WTC11 (cell line): Measurements from ENCODE around the gene KRR1. TPM values are rescaled to one million over a fixed set of nuclear protein-coding genes. Genes with fewer than 3 reads are reported as not detected.

Source experiments
- ATAC-seq: fragments of 200-7000 bp; cut with Tn5 transposase; 2 replicates; pipeline ENCODE4 v1.10.0; 2021; ENCODE audit warnings: mild to moderate bottlenecking, moderate library complexity
- CTCF ChIA-PET: fragments of 300-600 bp; sonication (Branson Sonifier 250); formaldehyde crosslinking; loops from one replicate; lab custom pipeline; 2021; ENCODE audit warnings: antibody characterized with exemption; lab: Charles Lee
- POLR2A ChIA-PET: fragments of 350-600 bp; sonication (Branson Sonifier 250); formaldehyde crosslinking; loops from one replicate; lab custom pipeline; 2021; ENCODE audit warnings: antibody characterized with exemption; lab: Charles Lee
- DNase-seq: peaks from one replicate; pipeline ENCODE4 v3.0.0; 2021; ENCODE audit warnings: low spot score
- H3K27ac Mint-ChIP-seq: 2 replicates; pipeline ENCODE4 v1.8.0; 2021; ENCODE audit warnings: mixed read lengths
- H3K27me3 Mint-ChIP-seq: 2 replicates; pipeline ENCODE4 v1.8.0; 2021; ENCODE audit warnings: low read depth, mild to moderate bottlenecking, moderate library complexity, mixed read lengths
- H3K36me3 Mint-ChIP-seq: 2 replicates; pipeline ENCODE4 v1.8.0; 2021; ENCODE audit warnings: mixed read lengths
- H3K4me1 Mint-ChIP-seq: 2 replicates; pipeline ENCODE4 v1.8.0; 2022; ENCODE audit warnings: mixed read lengths
- H3K4me3 Mint-ChIP-seq: 2 replicates; pipeline ENCODE4 v1.8.0; 2021; ENCODE audit warnings: mild to moderate bottlenecking, moderate library complexity, mixed read lengths
- H3K9me3 Mint-ChIP-seq: 2 replicates; pipeline ENCODE4 v1.8.0; 2021; ENCODE audit warnings: mixed read lengths
- AR ChIP-seq: fragments of 250-450 bp; sonication (Bioruptor Pico); IDR thresholded peaks from 2 replicates; pipeline ENCODE4 v1.9.0; 2021; ENCODE audit warnings: mild to moderate bottlenecking
- FOXK1 ChIP-seq: sonication (generic); formaldehyde crosslinking; IDR thresholded peaks from 2 replicates; pipeline ENCODE4 v1.8.0; 2022; ENCODE audit warnings: mild to moderate bottlenecking, moderate library complexity, missing genetic modification reagents
- FOXP4 ChIP-seq: sonication (generic); formaldehyde crosslinking; IDR thresholded peaks from 2 replicates; pipeline ENCODE4 v1.8.0; 2022; ENCODE audit warnings: mild to moderate bottlenecking, missing genetic modification reagents
- GTF2I ChIP-seq: fragments of 250-450 bp; sonication (Bioruptor Pico); conservative IDR thresholded peaks from 2 replicates; pipeline ENCODE4 v1.4.0; 2021; ENCODE audit warnings: mild to moderate bottlenecking
- MXD4 ChIP-seq: fragments of 250-450 bp; sonication (Bioruptor Pico); IDR thresholded peaks from 2 replicates; pipeline ENCODE4 v1.8.0; 2021; ENCODE audit warnings: mild to moderate bottlenecking, moderate library complexity, borderline replicate concordance
- MYBL2 ChIP-seq: sonication (generic); formaldehyde crosslinking; IDR thresholded peaks from 2 replicates; pipeline ENCODE4 v1.8.1; 2023; ENCODE audit warnings: mild to moderate bottlenecking, moderate library complexity, missing genetic modification reagents
- NFATC4 ChIP-seq: fragments of 250-450 bp; sonication (Bioruptor Pico); IDR thresholded peaks from 2 replicates; pipeline ENCODE4 v1.9.0; 2021; ENCODE audit warnings: mild to moderate bottlenecking
- NR3C1 ChIP-seq: sonication (generic); formaldehyde crosslinking; conservative IDR thresholded peaks from 2 replicates; pipeline ENCODE4 v1.8.1; 2023; ENCODE audit warnings: low read depth, mild to moderate bottlenecking, missing genetic modification reagents
- PRDM15 ChIP-seq: sonication (generic); formaldehyde crosslinking; IDR thresholded peaks from 2 replicates; pipeline ENCODE4 v1.8.0; 2022; ENCODE audit warnings: missing genetic modification reagents
- SP1 ChIP-seq: sonication (generic); formaldehyde crosslinking; conservative IDR thresholded peaks from 2 replicates; pipeline ENCODE4 v1.8.1; 2022; ENCODE audit warnings: missing genetic modification reagents
- TCF7 ChIP-seq: sonication (generic); formaldehyde crosslinking; IDR thresholded peaks from 2 replicates; pipeline ENCODE4 v1.8.0; 2022; ENCODE audit warnings: mild to moderate bottlenecking, low read depth, missing genetic modification reagents, moderate library complexity
- USF1 ChIP-seq: sonication (generic); formaldehyde crosslinking; IDR thresholded peaks from 2 replicates; pipeline ENCODE4 v1.8.0; 2022; ENCODE audit warnings: mild to moderate bottlenecking, missing genetic modification reagents
- USF2 ChIP-seq: sonication (generic); formaldehyde crosslinking; IDR thresholded peaks from 2 replicates; pipeline ENCODE4 v1.8.1; 2023; ENCODE audit warnings: mild to moderate bottlenecking, missing genetic modification reagents, moderate library complexity
- ZNF263 ChIP-seq: sonication (generic); formaldehyde crosslinking; IDR thresholded peaks from 2 replicates; pipeline ENCODE4 v1.8.1; 2022; ENCODE audit warnings: low read depth, mild to moderate bottlenecking, moderate library complexity, missing genetic modification reagents
- ZSCAN18 ChIP-seq: fragments of 250-450 bp; sonication (Bioruptor Pico); IDR thresholded peaks from 2 replicates; pipeline ENCODE4 v2.1.2; 2022; ENCODE audit warnings: mild to moderate bottlenecking, moderate library complexity
- total RNA-seq: library from RNA; stranded (reverse); gene quantifications from 3 replicates; pipeline ENCODE4 v1.2.3, GENCODE V29; 2021

KRR1 gene
- total RNA-seq, 1 experiment from 2014 or later = 59.6 TPM

GRCh38 chr12:75477137-75477536 is 34.3 kb downstream of the KRR1 start (continued):
- TF ChIP-seq PRDM15 (CRISPR knock-in tag) = no peak
- TF ChIP-seq FOXP4 (CRISPR knock-in tag) = no peak
- TF ChIP-seq NFATC4 (CRISPR knock-in tag) = no peak
- TF ChIP-seq TCF7 (CRISPR knock-in tag) = no peak
- TF ChIP-seq GTF2I = no peak

- ChIA-PET POLR2A (interaction anchor here (0.6 kb wide), 1 partner anchor 86 kb away, joined by 3 read pairs; no protein-coding TSS in a partner anchor), CTCF (interaction anchor here (0.7 kb wide), 1 partner anchor 317 kb away, joined by 4 read pairs; no protein-coding TSS in a partner anchor)
- no peak for TF ChIP-seq FOXK1
- no peak for TF ChIP-seq ZNF263 (CRISPR knock-in tag)
- TF ChIP-seq AR (CRISPR knock-in tag) = no peak
- no peak for TF ChIP-seq ZSCAN18
- TF ChIP-seq NR3C1 (CRISPR knock-in tag) = no peak
- no peaks in the 10 kb centered on the region for H3K36me3 Mint-ChIP-seq
- no peaks in the 10 kb centered on the region for H3K9me3 Mint-ChIP-seq
- no peak for DNase-seq
- ATAC-seq = no peak
- peaks cover 11% of the 10 kb centered on the region for H3K4me1 Mint-ChIP-seq
- no peak overlapping the region for H3K4me3 Mint-ChIP-seq
- no peaks in the 10 kb centered on the region for H3K27me3 Mint-ChIP-seq
- H3K27ac Mint-ChIP-seq = no peak overlapping the region
Measured at GRCh38 chr12:75476071-75476470, 35.3 kb downstream of the KRR1 start.

GRCh38 chr12:75474116-75474515 is 37.3 kb downstream of the KRR1 start:
- ChIA-PET CTCF (interaction anchor here (1.0 to 1.6 kb wide), 3 partner anchors 10 to 83 kb away, joined by 4 to 5 read pairs (median 4); partner anchors contain the start of gene GLIPR1L2), POLR2A (no interaction called here)
- ATAC-seq = no peak
- peaks cover 14% of the 10 kb centered on the region for H3K4me1 Mint-ChIP-seq
- H3K9me3 Mint-ChIP-seq = no peaks in the 10 kb centered on the region
- H3K27me3 Mint-ChIP-seq = no peaks in the 10 kb centered on the region
- no peak overlapping the region for H3K4me3 Mint-ChIP-seq
- no peaks in the 10 kb centered on the region for H3K36me3 Mint-ChIP-seq
- no peak for DNase-seq
- H3K27ac Mint-ChIP-seq = no peak overlapping the region
- no peak for TF ChIP-seq SP1
- TF ChIP-seq TCF7 (CRISPR knock-in tag) = no peak
- TF ChIP-seq FOXK1 = no peak
- no peak for TF ChIP-seq MXD4 (CRISPR knock-in tag)
- TF ChIP-seq MYBL2 (CRISPR knock-in tag) = no peak
- no peak for TF ChIP-seq USF2 (CRISPR knock-in tag)
- TF ChIP-seq USF1 (CRISPR knock-in tag) = no peak
- no peak for TF ChIP-seq PRDM15 (CRISPR knock-in tag)
